DND-41 (cell line): Measurements from ENCODE around the gene SNTG2.

Source experiments
- ATAC-seq: fragments of 200-7000 bp; cut with Tn5 transposase; 3 replicates; pipeline ENCODE4 v1.9.1; 2021; ENCODE audit warnings: low read depth; ENCODE audit not compliant: insufficient read depth
- DNase-seq: peaks from one replicate; pipeline ENCODE4 v3.0.0-alpha.2; 2020
- H2AFZ ChIP-seq: 2 replicates; pipeline ENCODE4 v1.6.0; 2012; ENCODE audit warnings: low read depth, low read length
- H3K27ac ChIP-seq: 2 replicates; pipeline ENCODE4 v1.5.1; 2012; ENCODE audit warnings: low read length, inconsistent platforms
- H3K27me3 ChIP-seq: fragments of 200-600 bp; sonication (generic); 2 replicates; pipeline ENCODE4 v1.6.0; 2012; ENCODE audit warnings: low read length, mild to moderate bottlenecking, inconsistent platforms; ENCODE audit not compliant: insufficient read depth, poor library complexity
- H3K36me3 ChIP-seq: 2 replicates; pipeline ENCODE4 v1.5.1; 2012; ENCODE audit warnings: low read length, inconsistent platforms; ENCODE audit not compliant: insufficient read depth
- H3K4me1 ChIP-seq: 2 replicates; pipeline ENCODE4 v1.5.1; 2012; ENCODE audit warnings: mild to moderate bottlenecking, low read length; ENCODE audit not compliant: insufficient read depth
- H3K4me2 ChIP-seq: 2 replicates; pipeline ENCODE4 v1.6.0; 2012; ENCODE audit warnings: mild to moderate bottlenecking, moderate library complexity, low read length, inconsistent platforms; ENCODE audit not compliant: insufficient read depth
- H3K4me3 ChIP-seq, 2 experiments: fragments of 200-600 bp in 1 of 2; shearing (Covaris generic) in 1 of 2; 2 replicates each; pipeline ENCODE4 v1.5.1; 2012 to 2016; ENCODE audit warnings: inconsistent platforms in 2 of 2, low read length in 2 of 2, mild to moderate bottlenecking in 2 of 2, low read depth in 1 of 2, moderate library complexity in 1 of 2
- H3K79me2 ChIP-seq: 2 replicates; pipeline ENCODE4 v1.6.0; 2012; ENCODE audit warnings: low read length, inconsistent platforms; ENCODE audit not compliant: insufficient read depth
- H3K9ac ChIP-seq: 2 replicates; pipeline ENCODE4 v1.6.0; 2012; ENCODE audit warnings: low read depth, mild to moderate bottlenecking, inconsistent platforms, low read length, moderate library complexity
- H3K9me3 ChIP-seq: 2 replicates; pipeline ENCODE4 v1.5.1; 2012; ENCODE audit warnings: low read length, moderate library complexity, mild to moderate bottlenecking, inconsistent platforms; ENCODE audit not compliant: insufficient read depth, severe bottlenecking
- H4K20me1 ChIP-seq: 2 replicates; pipeline ENCODE4 v1.6.0; 2012; ENCODE audit warnings: low read length; ENCODE audit not compliant: insufficient read depth
- EZH2 ChIP-seq: IDR thresholded peaks from 3 replicates; pipeline ENCODE4 v1.6.1; 2012; ENCODE audit warnings: borderline replicate concordance, low read depth, mild to moderate bottlenecking, moderate library complexity, low read length, inconsistent platforms; ENCODE audit not compliant: severe bottlenecking
- TF ChIP-seq, protein P1 (sequence below): IDR thresholded peaks from 2 replicates; pipeline ENCODE4 v1.5.1; 2012; ENCODE audit warnings: borderline replicate concordance, low read length, moderate library complexity, mild to moderate bottlenecking; ENCODE audit not compliant: poor library complexity, severe bottlenecking; ENCODE audit errors: extremely low read depth

Gene SNTG2

DNA sequence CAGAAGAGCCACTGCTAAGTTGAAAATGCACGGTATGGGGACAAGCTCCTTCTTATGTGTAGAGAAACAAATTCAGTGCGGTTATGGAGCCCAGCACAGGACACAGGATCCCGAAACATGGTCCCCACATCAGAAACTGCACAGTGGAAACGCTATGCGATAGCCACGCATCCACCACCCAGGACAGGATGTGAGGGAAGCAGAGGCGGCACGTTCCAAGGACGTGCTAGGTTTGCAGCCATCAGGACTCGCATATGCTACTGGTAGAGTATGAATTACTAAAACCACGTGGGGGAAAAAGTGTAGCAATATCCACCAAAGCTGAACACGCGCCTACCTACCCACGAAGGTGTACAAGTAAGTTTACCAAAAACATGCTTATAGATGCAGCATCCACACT is 34.7 kb upstream of the SNTG2 start:
- no peak overlapping the region for H3K27ac ChIP-seq
- H3K36me3 ChIP-seq, result no peaks in the 10 kb centered on the region
- no peaks in the 10 kb centered on the region for H3K27me3 ChIP-seq
- TF ChIP-seq, protein P1, sequence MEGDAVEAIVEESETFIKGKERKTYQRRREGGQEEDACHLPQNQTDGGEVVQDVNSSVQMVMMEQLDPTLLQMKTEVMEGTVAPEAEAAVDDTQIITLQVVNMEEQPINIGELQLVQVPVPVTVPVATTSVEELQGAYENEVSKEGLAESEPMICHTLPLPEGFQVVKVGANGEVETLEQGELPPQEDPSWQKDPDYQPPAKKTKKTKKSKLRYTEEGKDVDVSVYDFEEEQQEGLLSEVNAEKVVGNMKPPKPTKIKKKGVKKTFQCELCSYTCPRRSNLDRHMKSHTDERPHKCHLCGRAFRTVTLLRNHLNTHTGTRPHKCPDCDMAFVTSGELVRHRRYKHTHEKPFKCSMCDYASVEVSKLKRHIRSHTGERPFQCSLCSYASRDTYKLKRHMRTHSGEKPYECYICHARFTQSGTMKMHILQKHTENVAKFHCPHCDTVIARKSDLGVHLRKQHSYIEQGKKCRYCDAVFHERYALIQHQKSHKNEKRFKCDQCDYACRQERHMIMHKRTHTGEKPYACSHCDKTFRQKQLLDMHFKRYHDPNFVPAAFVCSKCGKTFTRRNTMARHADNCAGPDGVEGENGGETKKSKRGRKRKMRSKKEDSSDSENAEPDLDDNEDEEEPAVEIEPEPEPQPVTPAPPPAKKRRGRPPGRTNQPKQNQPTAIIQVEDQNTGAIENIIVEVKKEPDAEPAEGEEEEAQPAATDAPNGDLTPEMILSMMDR, result no peak
- no peak for TF ChIP-seq EZH2
- H3K4me3 ChIP-seq, result no peak overlapping the region
- H3K9me3 ChIP-seq, result no peaks in the 10 kb centered on the region
- no peaks in the 10 kb centered on the region for H3K79me2 ChIP-seq
- ATAC-seq, result no peak
- H4K20me1 ChIP-seq, result no peaks in the 10 kb centered on the region
- H3K4me1 ChIP-seq, result no peaks in the 10 kb centered on the region
- H3K9ac ChIP-seq, result no peak overlapping the region
- no peak overlapping the region for H2AFZ ChIP-seq
- DNase-seq, result no peak
- no peak overlapping the region for H3K4me2 ChIP-seq

DNA sequence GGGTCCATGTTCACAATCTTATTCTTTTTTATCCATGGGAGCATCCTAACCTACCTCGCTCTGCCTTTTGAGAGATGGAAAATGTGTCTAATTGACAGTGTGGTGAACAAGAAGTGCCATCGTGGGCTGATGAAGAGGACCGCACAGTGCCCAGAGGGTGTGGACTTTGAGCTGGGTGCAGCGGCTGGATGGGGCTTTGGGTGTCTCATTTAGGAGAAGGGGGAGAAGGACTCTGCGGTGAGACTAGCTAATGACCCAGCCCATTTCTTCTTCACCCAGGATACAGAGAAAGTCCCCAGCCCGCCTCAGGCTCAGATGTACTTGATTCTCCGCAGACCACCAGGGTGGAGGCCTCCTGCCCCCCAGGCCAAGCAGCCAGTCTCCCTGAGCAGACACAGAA is 33.7 kb upstream of the SNTG2 start:
- Histone ChIP-seq H4K20me1 (no peaks in the 10 kb centered on the region), H3K4me3 (no peak overlapping the region), H3K9ac (no peak overlapping the region), H2AFZ (no peak overlapping the region), H3K4me1 (no peaks in the 10 kb centered on the region), H3K79me2 (no peaks in the 10 kb centered on the region), H3K9me3 (no peaks in the 10 kb centered on the region), H3K36me3 (no peaks in the 10 kb centered on the region), H3K27ac (no peak overlapping the region), H3K27me3 (no peaks in the 10 kb centered on the region), H3K4me2 (no peak overlapping the region)
- no peak for ATAC-seq
- TF ChIP-seq, protein P1, result no peak
- TF ChIP-seq EZH2, result no peak
- DNase-seq, result no peak

DNA sequence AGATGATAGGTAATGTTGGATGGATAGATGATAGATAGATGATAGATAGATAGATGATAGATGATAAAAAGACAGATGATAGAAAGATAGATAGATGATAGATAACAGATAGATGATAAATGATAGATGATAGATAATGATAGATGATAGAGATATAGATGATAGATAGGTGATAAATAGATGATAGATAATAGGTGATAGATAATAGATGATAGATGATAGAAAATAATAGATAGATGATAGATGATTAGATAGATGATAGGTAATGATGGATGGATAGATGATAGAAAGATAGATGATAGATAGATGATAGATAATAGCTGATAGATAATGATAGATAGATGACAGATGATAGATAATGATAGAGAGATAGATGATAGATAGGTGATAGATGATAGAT is 31.0 kb upstream of the SNTG2 start:
- no peak for DNase-seq
- H3K4me2 ChIP-seq, result no peak overlapping the region
- H3K9me3 ChIP-seq, result no peaks in the 10 kb centered on the region
- H3K79me2 ChIP-seq, result no peaks in the 10 kb centered on the region
- ATAC-seq, result no peak
- no peak overlapping the region for H3K27ac ChIP-seq
- no peak overlapping the region for H2AFZ ChIP-seq
- no peaks in the 10 kb centered on the region for H3K4me1 ChIP-seq
- no peaks in the 10 kb centered on the region for H3K27me3 ChIP-seq
- no peaks in the 10 kb centered on the region for H4K20me1 ChIP-seq
- H3K4me3 ChIP-seq, result no peak overlapping the region
- H3K9ac ChIP-seq, result no peak overlapping the region
- TF ChIP-seq, protein P1, result no peak
- TF ChIP-seq EZH2, result no peak
- no peaks in the 10 kb centered on the region for H3K36me3 ChIP-seq

DNA sequence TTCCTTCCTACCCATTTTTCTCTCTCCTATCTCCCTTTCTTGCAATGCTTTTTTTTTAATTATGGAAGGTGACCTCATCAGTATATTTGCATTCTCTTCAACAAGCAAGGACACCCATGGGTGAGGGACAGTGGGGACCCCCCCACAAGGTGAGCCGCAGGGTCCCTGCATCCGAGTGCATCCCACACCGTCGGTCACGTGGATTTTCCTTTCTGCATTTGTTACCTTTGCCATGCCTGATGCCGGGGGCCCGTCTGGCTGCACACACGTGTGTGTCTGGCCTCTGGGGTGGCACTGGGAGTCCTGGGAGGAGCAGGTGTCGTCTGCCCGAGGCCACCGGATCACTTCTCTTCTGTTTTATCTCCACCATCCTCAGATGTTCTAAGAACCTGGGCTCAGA is 30.1 kb upstream of the SNTG2 start:
- no peaks in the 10 kb centered on the region for H4K20me1 ChIP-seq
- H3K9me3 ChIP-seq, result no peaks in the 10 kb centered on the region
- H3K4me3 ChIP-seq, result no peak overlapping the region
- TF ChIP-seq, protein P1, result no peak
- TF ChIP-seq EZH2, result no peak
- no peak overlapping the region for H3K27ac ChIP-seq
- no peaks in the 10 kb centered on the region for H3K79me2 ChIP-seq
- no peaks in the 10 kb centered on the region for H3K4me1 ChIP-seq
- H3K27me3 ChIP-seq, result no peaks in the 10 kb centered on the region
- no peak overlapping the region for H2AFZ ChIP-seq
- ATAC-seq, result no peak
- H3K9ac ChIP-seq, result no peak overlapping the region
- no peaks in the 10 kb centered on the region for H3K36me3 ChIP-seq
- no peak for DNase-seq
- no peak overlapping the region for H3K4me2 ChIP-seq
